CD4-positive, alpha-beta T cell treated with Interferon alpha-2 for 1 hour (primary cell): Measurements from ENCODE around the gene RPL29.

Source experiments
- DNase-seq, 2 donors: peaks; one replicate each; pipeline ENCODE4 v3.0.0-alpha.2; 2020 to 2022

Gene RPL29

DNA sequence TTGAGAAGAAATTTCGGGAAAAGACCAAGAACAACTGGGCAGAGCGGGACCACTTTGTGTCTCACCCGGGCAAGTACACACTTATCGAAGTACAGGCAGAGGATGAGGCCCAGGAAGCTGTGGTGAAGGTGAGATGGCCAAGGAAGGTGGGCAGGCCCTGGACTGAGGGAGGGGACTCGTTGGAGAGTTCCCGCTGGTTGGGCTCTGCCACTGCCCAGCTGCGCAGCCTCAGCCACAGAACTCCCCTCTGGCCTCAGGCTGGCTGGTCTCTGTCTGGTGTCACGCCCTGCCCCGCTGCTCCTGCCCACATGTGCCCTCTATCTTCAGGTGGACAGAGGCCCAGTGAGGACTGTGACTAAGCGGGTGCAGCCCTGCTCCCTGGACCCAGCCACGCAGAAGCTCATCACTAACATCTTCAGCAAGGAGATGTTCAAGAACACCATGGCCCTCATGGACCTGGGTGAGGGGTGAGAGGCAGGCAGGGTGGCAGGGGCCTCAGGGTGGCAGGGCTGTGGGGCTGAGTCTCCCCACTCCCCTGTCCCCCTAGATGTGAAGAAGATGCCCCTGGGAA is 51.2 kb downstream of the RPL29 start:
- no peak for DNase-seq
